ENCODE measurements around the gene IL1RL1.

Gene IL1RL1

GRCh38 chr2:102310964-102311640 is at the start of gene IL1RL1:
Gene IL1RL1 (plus strand): TSS chr2:102311563. CDS start chr2:102338265, 26,702 bp downstream.
- no peak for DNase-seq (ENCODE audit: low read depth)

DNA sequence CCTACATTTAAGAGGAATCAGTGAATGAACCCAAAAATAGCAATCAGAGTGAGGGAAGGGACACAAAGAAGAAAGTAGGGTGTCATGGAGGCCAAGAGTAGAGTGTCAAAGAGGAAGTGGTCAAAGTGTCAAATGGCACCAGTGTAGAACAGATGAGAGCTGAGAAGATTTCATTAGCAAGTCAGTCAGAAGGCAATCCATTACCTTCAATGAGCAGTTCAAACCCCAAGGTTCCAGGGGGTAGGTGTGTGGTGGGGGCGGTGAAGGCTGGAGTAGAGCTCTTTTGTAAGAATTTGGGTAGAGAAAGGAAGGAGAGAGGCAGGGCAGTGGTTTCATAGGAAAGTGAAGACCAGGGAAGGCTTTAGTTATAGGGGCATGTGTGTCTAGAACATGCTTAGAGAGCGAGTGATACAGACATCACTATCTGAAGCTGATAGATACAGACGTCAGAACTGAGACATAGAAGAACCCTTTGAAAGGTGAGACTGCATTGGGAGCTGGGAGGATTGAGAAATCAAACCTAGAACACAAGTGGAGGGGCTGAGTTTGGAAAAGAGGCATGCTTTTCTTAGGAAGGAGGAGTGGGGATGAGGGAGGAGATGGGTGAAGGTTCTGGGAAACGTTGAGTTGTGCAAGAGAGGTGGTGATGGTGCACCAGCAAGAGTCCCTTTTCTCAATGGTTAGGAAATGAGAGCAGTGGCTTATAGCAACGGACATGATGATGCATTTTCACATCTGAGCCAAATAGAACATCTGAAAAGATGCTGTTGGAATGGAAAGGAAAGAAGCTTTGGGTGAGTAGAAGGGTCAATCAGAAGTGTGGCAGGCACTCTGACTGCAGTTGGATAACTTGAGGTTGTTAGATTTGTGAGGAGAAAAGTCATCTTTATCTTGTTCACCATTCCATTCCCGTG is 48.9 kb upstream of the IL1RL1 start:
- DNase-seq (ENCODE audit: low read depth): no peak

DNA sequence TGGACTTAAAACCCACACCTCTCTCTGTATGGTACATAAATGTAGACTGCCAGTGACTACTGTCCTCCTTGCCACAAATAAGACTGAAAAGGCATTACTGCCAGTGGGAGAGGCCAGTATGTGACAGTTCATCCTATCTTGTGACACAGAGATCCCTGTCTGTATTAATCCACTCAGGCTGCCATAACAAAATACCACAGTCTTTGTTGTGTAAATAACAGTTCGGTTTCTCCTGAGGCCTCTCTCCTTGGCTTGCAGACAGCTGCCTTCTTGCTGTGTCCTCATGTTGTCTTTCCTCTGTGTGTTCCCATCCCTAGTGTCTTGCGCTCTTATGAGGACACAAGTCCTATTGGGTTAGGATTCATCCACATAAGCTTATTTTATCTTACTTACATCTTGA is 46.4 kb upstream of the IL1RL1 start:
- DNase-seq (ENCODE audit: low read depth): no peak

- DNase-seq (ENCODE audit: low read depth): no peak
These were observed 45.2 kb upstream of the IL1RL1 start for GRCh38 chr2:102266204-102266603.

- no peak for DNase-seq (ENCODE audit: low read depth)
These were observed 43.6 kb upstream of the IL1RL1 start for GRCh38 chr2:102267774-102268173.

- DNase-seq (ENCODE audit: low read depth): no peak
These were observed 42.7 kb upstream of the IL1RL1 start for GRCh38 chr2:102268510-102269199.

DNA sequence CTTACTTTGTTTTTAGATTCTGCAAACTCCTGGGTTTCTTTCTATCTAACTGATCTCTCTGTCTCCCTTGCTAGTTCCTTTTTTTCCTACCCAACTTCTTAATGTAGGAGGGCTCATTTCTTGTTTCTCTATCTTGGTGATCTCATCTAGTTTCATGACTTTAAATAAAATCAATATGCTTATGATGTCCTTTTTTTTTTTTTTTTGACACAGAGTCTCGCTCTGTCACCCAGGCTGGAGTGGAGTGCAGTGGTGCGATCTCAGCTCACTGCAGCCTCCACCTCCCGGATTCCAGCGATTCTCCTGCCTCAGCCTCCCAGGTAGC is 42.2 kb upstream of the IL1RL1 start:
- DNase-seq (ENCODE audit: low read depth): no peak

DNA sequence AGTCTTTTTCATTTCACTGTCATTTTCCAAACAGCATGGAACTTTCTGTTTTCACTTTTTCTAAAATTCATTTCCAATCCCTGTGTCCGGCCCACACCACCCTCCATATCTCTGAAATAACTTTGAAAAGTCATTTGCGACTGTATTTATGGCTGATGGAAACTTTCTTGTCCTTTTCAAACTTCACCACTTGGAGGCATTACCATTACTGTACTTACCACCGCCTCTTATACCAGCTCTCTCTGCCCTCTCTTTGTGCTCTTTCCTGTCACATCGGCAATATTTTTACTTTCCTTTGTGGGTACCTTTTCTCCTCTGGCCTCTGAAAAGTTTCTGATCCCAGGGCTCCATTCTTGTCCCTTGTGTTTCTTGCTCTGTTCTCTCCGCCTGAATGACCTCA is 39.5 kb upstream of the IL1RL1 start:
- no peak for DNase-seq (ENCODE audit: low read depth)

- no peak for DNase-seq (ENCODE audit: low read depth)
These were observed 37.6 kb upstream of the IL1RL1 start for GRCh38 chr2:102273619-102274211.

DNA sequence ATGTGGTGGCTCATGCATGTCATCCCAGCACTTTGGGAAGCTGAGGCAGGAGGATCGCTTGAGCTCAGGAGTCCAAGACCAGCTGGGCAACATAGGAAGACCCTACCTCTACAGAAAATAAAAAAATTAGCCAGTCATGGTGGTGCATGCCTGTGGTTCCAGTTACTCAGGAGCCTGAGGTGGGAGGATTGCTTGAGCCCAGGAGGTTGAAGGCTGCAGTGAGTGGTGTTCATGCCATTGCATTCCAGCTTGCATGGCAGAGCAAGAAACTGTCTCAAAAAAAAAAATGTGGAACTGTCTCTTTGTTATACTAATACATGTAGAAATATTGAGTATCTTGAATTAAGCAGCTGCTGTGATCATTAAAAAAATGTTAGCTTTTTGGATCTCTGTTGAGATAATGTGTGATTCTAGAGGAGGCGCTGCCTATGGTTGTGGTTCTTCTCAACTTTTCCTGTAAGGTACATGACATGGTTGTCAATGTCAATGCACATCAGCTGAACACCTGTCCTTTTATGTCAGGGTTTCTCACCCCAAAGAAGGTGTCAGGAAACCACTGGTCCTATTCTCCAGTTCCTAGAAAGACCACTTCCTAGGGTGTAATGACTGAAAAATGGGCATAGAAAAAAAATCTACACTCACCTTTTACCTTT is 34.7 kb upstream of the IL1RL1 start:
- no peak for DNase-seq (ENCODE audit: low read depth)

DNA sequence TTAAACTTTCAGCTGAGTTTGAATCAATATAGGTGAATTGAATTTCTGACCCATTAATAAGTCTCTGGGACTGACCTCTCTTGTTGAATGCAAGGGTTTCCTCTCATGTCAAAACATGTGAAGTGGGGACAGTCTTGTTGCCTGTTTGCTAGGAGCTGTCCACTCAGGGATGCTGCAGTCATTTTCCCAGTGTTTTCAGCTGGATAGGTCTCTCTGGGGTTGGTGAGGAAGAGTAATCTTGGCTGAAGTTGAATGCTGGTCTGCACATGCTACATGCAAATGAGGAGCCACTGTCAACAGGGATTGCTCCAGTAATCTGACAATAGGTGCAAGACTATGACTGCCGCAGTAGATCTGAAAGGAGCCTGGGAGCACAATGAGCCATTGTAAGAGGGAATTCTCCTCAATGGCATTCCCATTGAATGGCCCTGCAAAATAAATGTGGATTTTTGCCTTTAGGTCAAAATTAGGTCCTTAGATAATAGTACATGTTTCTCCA is 34.1 kb upstream of the IL1RL1 start:
- DNase-seq (ENCODE audit: low read depth): no peak

GRCh38 chr2:102278720-102279390 is 32.5 kb upstream of the IL1RL1 start:
- DNase-seq (ENCODE audit: low read depth): no peak

GRCh38 chr2:102279391-102279735 is 32.0 kb upstream of the IL1RL1 start:
- DNase-seq (ENCODE audit: low read depth): no peak

GRCh38 chr2:102282678-102283091 is 28.7 kb upstream of the IL1RL1 start:
- no peak for DNase-seq (ENCODE audit: low read depth)

GRCh38 chr2:102283996-102284395 is 27.4 kb upstream of the IL1RL1 start:
- no peak for DNase-seq (ENCODE audit: low read depth)

- DNase-seq (ENCODE audit: low read depth): no peak
These were observed 26.8 kb upstream of the IL1RL1 start for GRCh38 chr2:102284611-102285010.

GRCh38 chr2:102285368-102285767 is 26.0 kb upstream of the IL1RL1 start:
- DNase-seq (ENCODE audit: low read depth): no peak

GRCh38 chr2:102286041-102286440 is 25.3 kb upstream of the IL1RL1 start:
- no peak for DNase-seq (ENCODE audit: low read depth)

DNA sequence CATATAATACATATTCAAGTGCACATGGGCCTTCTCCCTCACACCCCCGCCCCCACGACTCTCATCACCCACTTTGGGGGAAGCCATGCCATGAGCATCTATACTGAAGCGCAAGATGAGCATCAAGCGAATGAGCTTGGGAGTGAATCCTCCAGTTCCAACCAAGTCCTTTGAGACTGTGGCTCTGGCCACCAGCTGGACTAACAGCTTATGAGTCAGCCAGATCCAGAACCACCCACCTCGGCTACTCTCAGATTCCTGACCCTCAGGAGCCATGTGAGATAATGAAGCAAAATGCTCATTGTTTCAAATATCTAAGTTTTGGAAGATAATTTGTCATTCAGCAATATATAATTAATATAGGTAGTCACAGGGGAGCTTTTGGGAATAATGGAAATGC is 22.2 kb upstream of the IL1RL1 start:
- DNase-seq (ENCODE audit: low read depth): no peak

- DNase-seq (ENCODE audit: low read depth): no peak
These were observed 20.8 kb upstream of the IL1RL1 start for GRCh38 chr2:102290594-102290993.

- DNase-seq (ENCODE audit: low read depth): no peak
These were observed 19.9 kb upstream of the IL1RL1 start for GRCh38 chr2:102291319-102292075.

Measured in stimulated activated CD8-positive, alpha-beta memory T cell treated with anti-CD3 and anti-CD28 coated beads, Interleukin-12 subunit alpha, Interleukin-12 subunit beta, amount 100 ng/mL, for 4 hours (primary cell).